ENCODE results near the gene EDC3. TPM values are rescaled to one million over a fixed set of nuclear protein-coding genes. Genes with fewer than 3 reads are reported as not detected.

Gene EDC3
- total RNA-seq, 1 donor from 2014 or later: 11.0 TPM

DNA sequence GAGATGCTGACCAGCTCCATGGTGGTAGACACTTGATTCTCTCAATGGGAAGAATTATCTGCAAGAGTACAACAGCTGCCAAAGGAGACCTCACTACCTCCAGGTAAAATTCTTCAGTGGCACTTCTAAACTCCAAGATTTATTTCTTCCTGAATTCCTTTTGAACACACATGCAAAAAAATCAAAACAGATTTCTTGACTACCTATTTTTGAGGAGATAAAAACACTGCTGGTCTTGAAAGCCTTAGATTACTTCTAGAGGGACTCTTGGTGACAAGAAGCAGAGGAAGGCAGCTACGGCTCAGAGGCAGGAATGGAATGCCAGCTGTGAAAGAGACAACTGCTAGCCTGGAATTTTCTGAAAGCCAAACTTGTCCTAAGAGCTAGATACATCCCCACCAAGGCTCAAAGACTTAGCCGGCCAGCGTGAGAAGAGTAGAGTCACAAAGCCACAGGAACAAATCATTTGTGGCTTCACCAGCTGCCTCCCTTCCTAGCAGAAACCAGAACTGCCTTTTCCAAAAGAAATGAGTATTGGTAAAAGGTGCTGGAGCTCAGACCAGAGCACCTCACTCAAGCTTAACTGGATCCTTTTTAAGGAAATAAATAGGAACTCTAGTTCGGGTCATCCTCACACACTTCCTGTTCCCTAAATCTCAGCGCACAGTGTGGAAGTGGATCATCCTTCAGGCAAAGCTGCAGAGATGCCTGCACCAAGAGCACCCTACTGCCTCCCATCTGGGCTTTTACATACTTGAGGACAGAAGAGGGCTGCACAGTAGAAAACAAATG lies 47.6 kb downstream of the EDC3 start:
- no peak overlapping the region for H3K4me3 ChIP-seq (ENCODE audit: low read depth, low read length)
- no peak for DNase-seq (ENCODE audit: low read depth)
- TF ChIP-seq, protein P1, sequence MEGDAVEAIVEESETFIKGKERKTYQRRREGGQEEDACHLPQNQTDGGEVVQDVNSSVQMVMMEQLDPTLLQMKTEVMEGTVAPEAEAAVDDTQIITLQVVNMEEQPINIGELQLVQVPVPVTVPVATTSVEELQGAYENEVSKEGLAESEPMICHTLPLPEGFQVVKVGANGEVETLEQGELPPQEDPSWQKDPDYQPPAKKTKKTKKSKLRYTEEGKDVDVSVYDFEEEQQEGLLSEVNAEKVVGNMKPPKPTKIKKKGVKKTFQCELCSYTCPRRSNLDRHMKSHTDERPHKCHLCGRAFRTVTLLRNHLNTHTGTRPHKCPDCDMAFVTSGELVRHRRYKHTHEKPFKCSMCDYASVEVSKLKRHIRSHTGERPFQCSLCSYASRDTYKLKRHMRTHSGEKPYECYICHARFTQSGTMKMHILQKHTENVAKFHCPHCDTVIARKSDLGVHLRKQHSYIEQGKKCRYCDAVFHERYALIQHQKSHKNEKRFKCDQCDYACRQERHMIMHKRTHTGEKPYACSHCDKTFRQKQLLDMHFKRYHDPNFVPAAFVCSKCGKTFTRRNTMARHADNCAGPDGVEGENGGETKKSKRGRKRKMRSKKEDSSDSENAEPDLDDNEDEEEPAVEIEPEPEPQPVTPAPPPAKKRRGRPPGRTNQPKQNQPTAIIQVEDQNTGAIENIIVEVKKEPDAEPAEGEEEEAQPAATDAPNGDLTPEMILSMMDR (conservative IDR thresholded peaks at IDR 0.05; ENCODE audit: low read depth, low read length): no peak

DNA sequence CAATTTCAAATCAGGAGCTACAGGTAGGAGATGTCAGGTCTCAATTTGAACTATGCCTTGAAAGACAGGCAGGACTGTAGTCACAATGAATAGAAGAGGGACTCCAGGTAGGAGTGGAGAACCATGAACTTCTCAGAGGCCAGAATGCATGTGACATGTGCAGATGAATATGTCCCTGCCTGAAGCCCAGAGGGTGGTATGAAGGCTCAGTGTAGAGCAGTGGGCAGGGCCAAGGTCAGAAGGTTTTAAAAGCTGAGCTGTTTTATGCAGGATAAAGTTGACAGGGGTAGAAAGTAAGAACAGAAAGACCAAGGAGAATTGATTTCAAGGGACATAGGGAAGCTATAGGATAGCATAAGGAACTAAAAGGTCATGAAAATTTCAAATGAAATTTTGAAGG lies 49.3 kb downstream of the EDC3 start:
- DNase-seq (ENCODE audit: low read depth): no peak
- TF ChIP-seq, protein P1 (conservative IDR thresholded peaks at IDR 0.05; ENCODE audit: low read depth, low read length): no peak
- no peak overlapping the region for H3K4me3 ChIP-seq (ENCODE audit: low read depth, low read length)

DNA sequence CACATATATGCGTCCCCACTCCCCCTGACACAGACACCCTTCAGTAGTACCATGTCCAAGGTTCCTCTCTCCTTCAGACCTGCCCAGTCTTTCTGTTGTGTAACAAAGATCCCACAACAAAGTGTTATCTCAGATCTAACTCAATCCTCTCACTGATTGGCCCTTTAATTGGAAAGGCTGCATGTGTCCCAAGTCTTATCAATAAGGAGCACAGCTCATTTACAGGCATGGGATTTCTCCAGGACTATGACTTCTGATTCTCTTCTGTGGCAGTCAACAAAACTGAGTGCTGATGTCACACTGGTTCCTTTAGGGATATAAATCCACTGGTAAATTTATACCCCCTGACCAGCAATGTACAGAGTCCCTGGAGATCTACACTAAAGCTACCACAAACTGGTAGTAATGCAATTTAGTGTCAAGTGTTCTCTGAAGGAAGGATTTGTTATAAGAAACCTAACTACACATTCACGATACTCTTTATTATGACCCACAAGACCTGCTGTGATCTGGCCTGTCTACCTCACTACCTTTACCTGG lies 52.1 kb downstream of the EDC3 start:
- no peak overlapping the region for H3K4me3 ChIP-seq (ENCODE audit: low read depth, low read length)
- DNase-seq (ENCODE audit: low read depth): no peak
- TF ChIP-seq, protein P1 (conservative IDR thresholded peaks at IDR 0.05; ENCODE audit: low read depth, low read length): no peak

DNA sequence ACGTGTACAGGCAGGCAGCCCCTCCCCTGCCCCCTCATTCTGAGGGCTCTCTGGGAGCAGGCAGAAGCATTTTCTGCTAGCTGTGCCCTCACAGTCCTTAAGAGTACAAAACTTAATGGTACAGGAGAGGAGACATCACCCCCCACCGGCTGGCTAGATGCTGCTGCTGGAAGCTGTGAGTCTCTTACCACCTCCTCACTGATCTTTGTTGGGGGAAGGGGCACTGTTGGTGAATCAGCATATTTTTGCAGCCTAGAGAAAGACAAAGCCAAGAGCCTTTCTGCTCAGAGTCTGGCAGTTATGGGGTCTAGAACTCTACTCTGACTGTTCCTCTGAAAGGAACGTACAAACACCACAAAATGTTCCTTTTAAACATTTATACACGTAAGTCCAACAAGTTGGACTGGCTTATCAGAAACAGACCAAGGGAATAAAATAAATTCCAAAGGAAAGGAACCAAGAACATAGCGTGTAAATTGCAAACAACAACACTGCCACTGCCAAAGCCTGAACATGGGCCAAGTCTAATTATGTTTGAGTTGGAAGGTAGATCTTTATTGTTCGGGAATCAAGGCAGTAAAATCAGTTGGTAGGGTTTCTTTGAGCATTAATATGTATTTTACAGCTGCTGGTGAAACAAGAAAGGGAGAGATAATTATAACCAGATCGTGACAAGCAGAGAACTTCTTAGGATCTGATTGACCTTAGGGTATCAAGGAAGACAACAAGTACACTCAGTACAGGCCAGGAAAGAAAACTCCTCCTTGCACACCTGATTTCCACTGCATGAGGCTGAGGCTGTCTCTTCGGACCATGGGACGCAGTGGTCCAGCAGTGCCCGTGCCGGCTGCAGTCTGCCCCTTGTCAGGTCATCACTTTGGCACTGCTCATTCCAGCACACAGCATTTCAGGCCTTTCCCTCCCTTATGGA lies 52.8 kb downstream of the EDC3 start:
- H3K4me3 ChIP-seq (ENCODE audit: low read depth, low read length): no peak overlapping the region
- no peak for DNase-seq (ENCODE audit: low read depth)
- TF ChIP-seq, protein P1 (conservative IDR thresholded peaks at IDR 0.05; ENCODE audit: low read depth, low read length): no peak

- no peak for DNase-seq (ENCODE audit: low read depth)
- TF ChIP-seq, protein P1 (conservative IDR thresholded peaks at IDR 0.05; ENCODE audit: low read depth, low read length): no peak
- no peak overlapping the region for H3K4me3 ChIP-seq (ENCODE audit: low read depth, low read length)
Measured at GRCh38 chr15:74642348-74642733, 53.5 kb downstream of the EDC3 start.

DNA sequence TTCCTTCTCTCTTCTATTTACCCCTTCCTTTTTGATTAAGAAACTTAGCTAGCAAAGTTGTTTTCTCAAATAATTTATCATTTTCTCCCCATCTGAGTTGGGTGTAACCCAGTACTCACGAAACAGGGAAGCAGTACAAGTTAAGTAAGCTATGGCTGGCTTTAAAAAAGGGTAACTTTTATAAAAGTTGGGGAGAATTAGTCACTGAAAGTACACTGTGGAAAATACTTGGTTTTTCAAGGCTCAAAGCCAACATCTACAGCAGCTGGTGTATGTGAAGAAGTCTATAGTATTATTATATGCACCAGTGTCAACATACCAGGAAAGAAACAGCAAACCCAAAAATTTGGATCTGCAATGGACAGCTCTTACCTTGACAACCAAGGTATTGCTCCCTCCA lies 54.7 kb downstream of the EDC3 start:
- TF ChIP-seq, protein P1 (conservative IDR thresholded peaks at IDR 0.05; ENCODE audit: low read depth, low read length): no peak
- DNase-seq (ENCODE audit: low read depth): no peak

More for the DNA sequence above, 54.7 kb downstream of the EDC3 start:
- H3K4me3 ChIP-seq (ENCODE audit: low read depth, low read length): no peak overlapping the region
